Hepatocyte (in vitro differentiated cells): ENCODE results near the gene OSTN.

ENCODE experiments used
- CTCF ChIP-seq: fragments of 200-600 bp; sonication (generic); IDR thresholded peaks from 2 replicates; pipeline ENCODE4 v1.5.1; 2016; ENCODE audit warnings: antibody characterized with exemption, mild to moderate bottlenecking; ENCODE audit not compliant: poor library complexity
- EZH2 ChIP-seq: fragments of 200-600 bp; sonication (generic); IDR thresholded peaks from 2 replicates; pipeline ENCODE4 v1.6.1; 2016; ENCODE audit warnings: antibody characterized with exemption, mild to moderate bottlenecking, borderline replicate concordance
- EZH2phosphoT487 ChIP-seq: fragments of 200-600 bp; sonication (generic); IDR thresholded peaks from one replicate; pipeline ENCODE4 v1.6.1; 2018; ENCODE audit warnings: antibody characterized with exemption, mild to moderate bottlenecking, low read depth, moderate library complexity; ENCODE audit not compliant: unreplicated experiment, severe bottlenecking

GRCh38 chr3:191302451-191302850 is 103.4 kb downstream of the OSTN start:
- no peak for TF ChIP-seq CTCF
- no peak for TF ChIP-seq EZH2
- TF ChIP-seq EZH2phosphoT487, result peak; percentile 65
